GM18507 (cell line): Measurements from ENCODE around the gene LEKR1.

Source experiments
- DNase-seq: peaks from one replicate; pipeline ENCODE4 v3.0.0; 2011; ENCODE audit warnings: low read depth; ENCODE audit not compliant: insufficient read length; ENCODE audit errors: extremely low spot score
- FAIRE-seq: peaks from 2 replicates; lab custom pipeline; 2011; peaks lifted over from hg19 to GRCh38; lab: Jason Lieb, UNC

Gene LEKR1

DNA sequence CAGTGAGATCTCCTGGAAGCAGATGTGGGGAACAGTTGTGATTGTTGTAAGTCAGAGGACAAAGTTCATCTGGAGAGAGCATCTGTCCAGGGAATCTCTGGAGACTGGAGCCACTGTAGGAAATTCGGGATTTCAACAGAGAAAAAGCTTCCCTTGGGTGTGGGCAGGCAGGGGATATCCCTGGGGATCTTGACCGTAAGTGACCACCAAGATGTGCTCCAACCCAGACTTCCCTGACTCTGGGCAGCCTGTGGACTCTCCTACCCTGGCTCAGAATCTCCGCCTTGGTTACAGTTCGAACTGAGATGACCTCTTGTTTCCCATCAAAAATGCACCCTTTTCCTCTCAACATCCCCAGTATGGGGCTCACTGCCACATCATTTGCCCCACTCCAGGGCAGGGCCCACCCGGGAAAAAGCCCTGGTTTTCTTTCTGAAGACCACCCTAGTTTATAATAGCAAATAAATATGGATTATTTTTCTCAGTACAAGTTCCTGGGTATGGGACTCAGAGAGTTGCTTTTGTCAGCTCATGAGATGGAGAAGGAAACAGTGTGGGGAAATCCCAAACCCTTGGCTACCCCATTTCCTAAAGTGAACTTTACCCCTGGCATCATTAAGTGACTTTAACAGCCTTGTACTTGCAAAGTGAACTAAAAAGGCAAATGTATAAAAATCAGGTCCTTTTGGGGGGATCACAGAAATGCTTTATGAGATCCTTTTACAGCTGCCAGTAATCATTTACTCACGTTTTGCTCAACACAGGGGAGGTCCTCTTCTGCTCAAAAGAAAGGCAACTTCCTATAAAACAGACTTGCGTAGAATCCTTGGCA, 243.9 kb downstream of the LEKR1 start:
- no peak for DNase-seq
- no peak for FAIRE-seq

DNA sequence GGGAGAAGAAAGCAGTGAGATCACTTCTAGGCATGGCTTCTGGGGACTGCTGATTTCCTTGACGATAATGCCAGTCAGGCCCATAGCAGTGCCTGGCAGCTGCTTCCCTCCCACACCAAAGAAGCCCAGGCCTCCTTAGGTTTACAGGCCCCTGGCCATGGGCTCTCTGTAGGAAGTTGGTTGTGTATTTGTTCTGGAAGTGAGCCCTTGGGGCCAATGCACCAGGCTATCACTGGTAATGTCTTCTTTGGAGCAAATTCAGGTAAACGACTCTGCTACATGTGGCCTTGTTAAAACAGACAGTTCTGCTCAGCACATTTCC, 244.5 kb downstream of the LEKR1 start:
- FAIRE-seq, result no peak

DNA sequence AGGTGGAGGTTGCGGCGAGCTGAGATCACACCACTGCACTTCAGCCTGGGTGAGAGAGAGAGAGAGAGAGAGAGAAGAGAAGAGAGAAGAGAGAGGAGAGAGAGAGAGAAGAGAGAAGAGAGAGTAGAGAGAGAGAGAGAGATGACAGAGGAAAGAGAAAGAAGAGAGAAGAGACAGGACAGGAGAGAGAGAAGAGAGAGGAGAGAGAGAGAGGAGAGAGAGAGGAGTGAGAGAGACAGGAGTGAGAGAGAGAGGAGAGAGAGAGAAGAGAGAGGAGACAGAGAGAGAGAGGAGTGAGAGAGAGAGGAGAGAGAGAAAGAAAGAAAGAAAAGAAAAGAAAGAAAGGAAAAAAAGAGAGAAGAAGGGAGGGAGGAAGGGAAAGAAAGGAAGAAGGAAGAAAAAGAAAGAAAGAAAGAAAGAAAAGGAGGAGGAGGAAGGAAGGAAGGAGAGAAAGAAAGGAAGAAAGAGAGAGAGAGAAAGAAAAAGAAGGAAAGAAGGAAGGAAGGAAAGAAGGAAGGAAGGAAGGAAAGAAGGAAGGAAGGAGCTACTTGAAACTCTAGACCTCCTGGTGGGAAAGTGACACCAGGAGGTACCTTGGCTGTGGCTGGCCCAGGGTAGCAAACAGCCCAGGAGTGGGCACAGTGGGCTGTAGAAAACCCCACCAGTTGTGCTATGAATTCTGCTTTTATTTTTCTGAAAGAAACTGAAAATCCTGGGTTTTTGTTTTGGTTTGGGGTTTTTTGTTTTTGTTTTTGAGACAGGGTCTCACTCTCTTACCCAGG, 245.8 kb downstream of the LEKR1 start:
- no peak for FAIRE-seq
- no peak for DNase-seq

More for the DNA sequence above, 244.5 kb downstream of the LEKR1 start:
- no peak for DNase-seq

DNA sequence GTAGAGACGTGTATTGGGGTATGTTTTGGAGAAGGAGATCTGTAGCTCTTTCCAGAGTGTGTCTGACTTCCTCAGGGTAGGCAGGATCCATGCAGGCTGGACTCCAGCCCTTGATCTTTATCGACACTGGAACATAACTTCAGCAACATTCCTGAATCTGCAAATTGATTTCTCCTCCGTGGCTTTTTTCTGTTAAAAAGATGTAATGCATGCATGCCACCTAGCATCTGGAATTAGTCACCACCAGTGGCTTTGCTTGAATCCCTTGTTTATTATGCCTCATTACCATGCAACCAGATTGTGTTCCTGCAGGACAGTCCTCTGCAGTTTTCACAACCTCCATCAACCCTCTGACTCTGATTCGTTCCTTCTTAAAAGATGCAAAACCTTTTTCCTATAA, 247.7 kb downstream of the LEKR1 start:
- no peak for DNase-seq
- FAIRE-seq, result no peak

DNA sequence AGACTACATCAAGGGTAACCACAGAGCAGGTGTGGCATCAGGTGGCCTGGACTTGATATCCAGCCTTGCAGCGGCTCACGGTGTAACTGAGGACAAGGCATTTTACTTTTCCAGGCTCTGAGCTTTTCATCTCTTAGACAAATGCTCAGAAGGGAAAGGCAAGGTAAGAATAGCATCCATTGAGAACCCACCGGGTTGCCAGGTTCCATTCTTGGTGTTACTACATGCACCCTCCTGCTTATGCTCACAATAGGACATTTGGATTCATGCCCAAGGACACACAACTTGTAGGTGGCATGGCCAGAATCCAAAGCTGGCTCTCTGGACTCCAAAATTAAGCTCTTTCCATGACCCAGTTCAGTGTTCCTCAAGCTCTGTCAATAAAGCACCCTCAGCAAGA, 248.3 kb downstream of the LEKR1 start:
- FAIRE-seq, result no peak

DNA sequence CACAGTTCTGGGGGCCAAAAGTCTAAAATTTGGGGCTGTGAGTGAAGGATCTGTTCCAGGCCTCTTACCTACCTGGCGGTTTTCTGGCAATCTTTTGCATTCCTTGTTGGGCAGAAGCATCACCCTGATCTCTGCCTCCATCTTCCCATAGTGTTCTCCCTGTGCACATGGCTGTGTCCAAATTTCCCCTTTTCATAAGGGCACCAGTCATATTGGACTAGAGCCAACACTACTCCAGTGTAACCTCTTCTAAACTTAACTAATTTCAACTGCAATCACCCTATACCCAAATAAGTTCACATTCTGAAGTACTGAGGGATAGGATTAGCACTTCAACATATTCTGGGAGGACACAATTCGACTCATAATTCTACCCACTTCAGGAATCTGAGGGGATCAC, 248.8 kb downstream of the LEKR1 start:
- DNase-seq (no peak), FAIRE-seq (no peak)

More for the DNA sequence above, 248.3 kb downstream of the LEKR1 start:
- no peak for DNase-seq

DNA sequence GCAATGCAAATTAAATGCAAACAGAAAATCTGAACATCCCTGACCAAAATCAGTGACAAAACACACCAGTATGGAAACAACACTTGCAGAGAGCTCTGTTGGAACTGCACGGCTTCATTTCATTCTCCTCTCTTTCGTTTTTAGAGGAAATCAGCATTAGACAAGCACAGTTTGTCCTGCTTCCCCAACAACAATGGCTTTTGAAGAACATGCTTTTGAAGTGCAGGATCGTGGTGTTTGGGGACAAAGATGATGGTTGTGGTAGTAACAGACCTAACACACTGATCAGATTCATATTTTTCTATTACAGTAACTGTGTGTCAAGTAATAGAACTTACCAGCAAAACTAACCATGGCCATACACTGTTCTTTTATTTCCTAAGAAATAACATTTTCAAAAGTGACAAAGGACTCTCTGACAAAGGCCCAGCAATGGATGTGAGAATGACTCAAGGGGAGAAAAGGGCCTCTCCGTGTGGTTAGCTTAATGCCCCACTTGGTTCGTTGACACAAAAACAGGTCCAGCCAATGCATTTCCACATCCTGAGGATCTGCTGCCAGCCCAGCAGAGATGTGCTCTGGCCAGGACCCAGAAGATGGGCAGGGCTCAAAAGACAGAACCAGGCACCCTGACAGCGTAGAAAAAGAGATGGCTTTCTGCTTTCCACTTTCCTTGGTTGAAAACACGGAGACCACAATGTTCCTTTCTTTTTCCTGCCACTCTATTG, 249.7 kb downstream of the LEKR1 start:
- FAIRE-seq (no peak), DNase-seq (no peak)

DNA sequence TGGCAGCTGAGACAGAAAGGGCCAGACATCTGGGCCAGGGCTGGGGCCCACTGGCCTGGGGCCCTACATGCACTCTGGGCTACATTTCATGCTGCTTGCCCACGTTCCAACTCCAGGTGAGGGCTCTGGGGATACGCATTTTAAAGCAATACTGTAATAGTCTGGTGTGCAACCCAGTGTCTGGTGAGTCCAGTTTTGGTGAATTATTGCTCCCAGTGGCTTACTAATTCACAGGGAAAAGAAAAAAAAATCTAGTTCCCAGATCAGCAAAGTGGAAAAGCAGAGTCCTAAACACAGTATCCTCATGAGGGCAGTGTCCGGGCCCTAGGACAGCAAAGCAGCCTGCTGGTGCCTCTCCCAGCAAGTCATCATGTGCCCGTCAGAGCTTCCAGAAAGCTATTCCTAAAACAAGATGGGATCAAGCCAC, 251.4 kb downstream of the LEKR1 start:
- DNase-seq, result no peak
- FAIRE-seq, result no peak

DNA sequence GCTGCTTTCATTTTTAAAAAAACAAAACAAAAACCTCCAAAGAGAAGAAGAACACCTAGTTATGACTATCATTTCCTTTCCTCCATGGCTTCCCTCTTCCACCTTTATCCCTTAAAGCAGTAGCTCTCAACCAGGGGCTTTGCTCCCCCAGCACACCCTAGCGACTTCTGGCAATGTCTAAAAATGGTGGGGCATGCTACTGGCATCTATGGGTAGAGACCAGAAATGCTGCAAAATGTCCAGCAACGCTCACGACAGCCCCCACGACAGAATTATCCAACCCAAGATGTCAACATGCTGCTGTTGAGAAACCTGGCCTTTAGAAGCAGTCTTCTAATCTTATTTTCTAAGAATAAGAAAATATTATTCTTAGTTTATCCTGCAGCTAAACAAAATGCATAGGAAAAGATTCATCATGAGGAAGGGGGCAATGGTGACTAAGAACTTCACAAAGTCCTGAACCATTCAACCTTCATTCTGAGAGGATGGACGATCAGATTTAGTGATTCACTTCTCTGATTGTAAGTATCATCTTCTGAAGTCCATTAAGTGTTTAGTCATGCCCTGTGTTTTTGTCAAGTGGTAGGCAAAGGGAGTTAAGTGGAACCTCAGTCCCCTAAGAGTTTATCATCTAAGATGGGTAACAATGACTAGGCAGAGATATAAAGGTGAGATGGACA, 252.1 kb downstream of the LEKR1 start:
- no peak for DNase-seq
- FAIRE-seq, result no peak

DNA sequence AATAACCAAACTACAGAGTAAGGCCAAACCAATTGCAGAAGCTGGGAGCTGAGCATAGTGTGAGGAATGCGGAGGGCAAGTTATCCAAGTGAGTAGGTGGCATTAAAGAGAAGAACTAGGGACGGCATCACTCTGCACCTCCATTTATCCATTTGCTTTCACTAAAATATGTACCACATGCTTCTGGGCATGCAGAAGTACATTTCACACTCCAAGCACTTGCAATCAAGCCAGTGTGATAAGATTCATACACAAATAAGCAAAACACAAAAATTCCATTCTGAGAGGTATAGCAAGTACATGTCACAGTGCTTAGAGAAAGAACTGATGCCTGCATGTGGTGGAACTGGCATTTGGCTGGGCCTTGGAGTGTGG, 252.6 kb downstream of the LEKR1 start:
- FAIRE-seq, result no peak

DNA sequence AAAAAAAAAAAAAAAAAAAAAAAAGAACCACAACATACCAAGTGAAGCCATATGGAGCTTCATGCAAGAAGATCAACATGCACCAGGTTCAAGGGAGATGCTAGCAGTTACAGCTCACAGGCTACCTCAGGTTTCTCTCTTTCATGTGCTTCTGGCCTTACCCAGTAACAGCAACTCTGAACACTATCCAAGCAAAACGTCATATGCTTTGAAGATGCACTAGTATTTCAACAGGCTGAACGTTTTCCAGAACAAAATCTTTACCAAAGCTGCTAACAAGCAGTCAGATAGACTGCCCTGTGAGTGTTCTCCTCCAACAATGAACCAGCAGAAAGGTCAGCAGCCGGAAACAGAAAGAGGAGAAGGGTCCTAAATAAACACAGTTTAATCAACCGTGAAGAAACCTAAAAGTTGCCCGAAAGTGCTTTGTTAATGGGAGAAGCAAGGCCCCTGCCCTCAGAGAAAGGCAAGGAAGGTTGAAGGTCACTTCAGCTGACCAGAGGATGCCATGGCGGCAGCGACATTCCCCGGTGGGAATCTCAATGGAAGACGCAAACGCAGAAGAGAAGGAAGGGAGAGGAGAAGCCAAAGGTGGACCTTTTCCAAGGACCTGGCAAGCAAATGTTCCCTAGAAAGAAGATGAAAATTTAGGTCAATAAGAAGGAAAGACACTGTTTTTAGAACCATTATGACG, 253.7 kb downstream of the LEKR1 start:
- FAIRE-seq (no peak), DNase-seq (no peak)

More for the DNA sequence above, 252.6 kb downstream of the LEKR1 start:
- no peak for DNase-seq

DNA sequence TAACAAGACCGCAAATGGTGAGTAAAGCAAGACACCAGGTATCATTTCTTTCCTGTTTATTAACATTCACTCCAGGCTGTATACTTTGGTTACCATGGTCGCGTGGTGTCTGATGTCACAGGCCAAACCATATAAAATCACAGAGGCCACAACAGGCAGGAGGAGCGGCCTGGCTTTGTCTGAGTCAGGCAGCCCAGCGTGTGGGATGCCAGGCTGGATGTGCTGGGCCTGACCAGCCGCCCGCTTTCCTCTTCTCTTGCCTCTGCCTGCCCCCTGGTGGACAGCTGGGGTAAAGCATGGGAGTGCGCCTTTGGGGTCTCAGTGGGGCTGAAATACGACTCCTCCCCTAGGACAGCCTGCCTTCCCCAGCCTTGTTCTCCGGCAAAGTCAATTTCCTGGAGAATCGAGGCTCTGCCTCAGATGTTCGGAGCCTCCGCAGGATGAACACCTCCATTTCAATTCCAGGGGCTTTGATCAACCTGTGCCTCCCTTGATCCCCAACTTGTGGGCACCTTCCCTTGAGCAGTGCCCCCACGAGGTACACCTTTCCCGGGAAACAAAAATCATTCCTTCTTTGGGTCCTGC, 255.6 kb downstream of the LEKR1 start:
- FAIRE-seq, result peak; percentile 81
- peak; percentile 65 for DNase-seq

DNA sequence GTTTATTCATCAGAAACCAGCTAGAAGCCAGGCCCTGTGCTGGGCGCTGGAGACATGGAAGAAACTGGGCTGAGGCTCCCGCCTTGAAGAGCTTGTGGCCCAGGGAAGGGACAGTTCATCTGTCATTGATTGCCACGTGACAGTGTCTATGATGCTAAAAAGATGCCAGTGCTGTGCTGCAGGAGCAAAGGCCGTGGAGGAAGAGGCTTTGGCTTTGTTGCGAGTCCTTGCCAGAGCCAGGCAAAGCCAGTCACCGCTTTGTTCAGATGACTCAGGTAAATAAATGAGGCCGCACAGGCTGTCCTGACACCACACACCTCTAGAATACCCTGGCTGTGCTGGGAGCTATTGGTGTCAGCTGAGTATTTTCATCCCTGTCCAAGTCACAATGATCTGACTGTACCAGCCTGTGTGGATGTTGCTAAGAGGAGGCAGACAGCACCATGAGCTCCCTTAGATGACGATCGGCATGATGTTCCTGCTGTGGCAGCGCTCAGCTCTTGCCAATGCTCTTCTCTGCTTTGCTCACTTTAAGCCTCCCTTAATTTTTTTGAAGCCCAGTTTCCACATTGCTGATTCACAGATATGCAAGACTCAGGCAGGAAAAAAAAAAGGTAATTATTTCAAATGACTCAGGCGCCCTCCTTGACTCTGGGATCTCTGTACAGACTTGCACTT, 256.3 kb downstream of the LEKR1 start:
- no peak for DNase-seq
- FAIRE-seq, result no peak

DNA sequence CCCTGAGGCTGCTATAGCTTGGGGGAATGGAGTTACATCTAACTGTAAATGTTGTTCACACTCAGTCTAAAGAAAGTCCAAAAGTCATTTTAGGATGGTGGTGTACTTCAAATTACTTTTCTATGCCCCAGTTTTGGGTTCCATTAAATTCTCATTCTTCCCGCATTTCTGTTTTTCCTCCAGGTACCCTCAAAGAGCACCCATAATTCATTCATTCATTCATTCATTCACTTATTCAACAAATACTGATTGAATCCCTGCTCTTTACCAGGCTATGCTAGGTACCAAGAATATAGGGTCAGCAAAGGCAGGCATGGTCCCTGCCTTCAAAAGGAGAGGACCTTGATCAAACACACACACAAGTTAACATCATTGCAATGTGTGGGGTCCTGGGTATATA, 257.7 kb downstream of the LEKR1 start:
- FAIRE-seq (no peak), DNase-seq (no peak)

DNA sequence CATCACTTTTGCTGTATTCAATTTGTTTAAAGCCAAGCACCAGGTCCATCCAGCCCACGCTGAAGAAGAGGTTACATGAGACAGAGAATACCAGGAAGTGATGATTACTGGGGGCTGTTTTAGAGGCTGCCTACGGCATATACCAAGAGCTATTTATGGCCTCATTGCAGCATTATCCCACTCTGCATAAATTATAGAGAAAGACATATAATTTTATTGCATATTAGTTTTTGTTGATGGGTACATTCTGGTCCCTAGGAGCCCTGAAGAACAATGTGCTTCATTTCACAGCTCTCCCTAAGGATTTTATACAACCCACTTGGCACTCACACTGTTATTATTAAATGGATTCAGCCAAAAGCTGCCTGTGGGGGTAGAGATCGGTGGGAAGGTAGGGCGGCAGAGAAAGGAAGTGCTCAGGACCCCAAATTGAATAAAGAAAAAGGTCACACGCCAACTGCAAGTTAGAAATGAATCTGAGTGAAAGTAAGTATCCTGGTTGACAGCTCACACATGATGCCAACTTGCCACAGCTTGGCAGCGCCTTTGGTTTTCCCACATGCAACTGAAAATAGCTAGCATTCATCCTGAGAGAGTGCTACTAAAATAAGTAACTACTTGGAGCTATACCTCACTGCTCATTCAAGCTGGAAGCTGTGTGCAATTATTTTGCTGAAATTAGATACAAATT, 260.1 kb downstream of the LEKR1 start:
- FAIRE-seq, result no peak
- no peak for DNase-seq

DNA sequence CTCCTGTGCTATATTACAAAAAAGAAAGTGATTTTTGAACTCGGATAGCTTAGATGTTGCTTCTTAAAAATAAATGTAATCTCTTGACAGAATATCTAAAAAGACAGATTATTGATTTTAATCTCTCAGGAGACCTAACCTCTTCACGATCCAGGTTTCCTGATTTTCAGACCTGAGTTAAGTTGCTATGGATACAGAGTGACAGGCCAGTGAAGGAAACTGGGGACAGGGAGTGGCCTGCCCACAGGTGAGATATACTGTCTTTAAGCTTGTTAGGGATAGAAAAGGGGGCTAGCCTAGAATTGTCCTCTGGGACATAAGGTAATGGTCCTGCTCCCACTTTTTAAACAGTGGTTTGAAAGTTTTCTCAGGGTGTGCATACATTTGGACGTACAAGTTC, 260.6 kb downstream of the LEKR1 start:
- no peak for DNase-seq

DNA sequence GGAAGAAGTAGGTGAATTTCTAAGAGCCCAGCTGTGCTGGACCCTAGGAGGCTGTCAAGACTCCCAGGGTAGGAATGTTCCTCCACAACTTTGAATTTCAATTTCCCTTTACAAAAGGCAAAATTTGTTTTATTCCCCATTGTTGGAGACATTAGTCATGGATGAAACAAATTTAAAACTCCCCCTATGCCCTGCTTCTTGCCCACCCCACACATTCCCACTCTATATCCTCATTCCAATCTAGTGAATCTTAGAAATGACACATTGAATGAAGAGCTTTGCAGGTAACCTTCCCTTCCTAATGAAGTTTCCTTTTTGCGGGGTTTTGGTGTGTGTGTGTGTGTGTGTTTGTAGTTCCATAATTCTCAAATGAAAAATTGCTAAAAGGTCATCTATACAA, 261.2 kb downstream of the LEKR1 start:
- DNase-seq (no peak), FAIRE-seq (no peak)

More for the DNA sequence above, 260.6 kb downstream of the LEKR1 start:
- no peak for FAIRE-seq
